GM18873 (cell line): ENCODE data around the gene WNT1.

ENCODE experiments used
- ATAC-seq: cut with Tn5 transposase; IDR thresholded peaks from one replicate; pipeline ENCODE4 v1.9.1; 2021; ENCODE audit warnings: mild to moderate bottlenecking, moderate library complexity, moderate number of reproducible peaks; ENCODE audit not compliant: unreplicated experiment, low FRiP score

Gene WNT1

DNA sequence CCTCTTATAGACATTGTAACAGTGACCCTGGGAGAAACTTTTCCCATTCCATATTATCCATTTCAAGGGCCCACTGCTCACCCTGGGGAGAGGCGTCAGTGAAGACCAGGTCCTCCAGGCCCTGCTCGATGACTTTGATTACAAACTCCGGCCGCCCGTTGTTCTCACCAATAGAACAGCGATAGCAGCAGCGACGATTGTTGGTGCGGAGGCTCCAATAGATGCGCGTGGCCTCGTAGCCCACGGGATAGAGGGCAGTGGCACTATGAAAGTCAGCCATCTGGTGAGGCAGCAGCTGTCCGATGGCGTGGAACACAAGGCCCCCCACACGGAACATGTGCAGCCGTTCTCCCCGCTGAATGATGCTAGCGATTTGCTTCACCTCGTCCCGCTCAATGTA lies 48.0 kb downstream of the WNT1 start:
- ATAC-seq, result no peak

- ATAC-seq, result no peak
Observed at GRCh38 chr12:49026678-49027480, 48.8 kb downstream of the WNT1 start.

DNA sequence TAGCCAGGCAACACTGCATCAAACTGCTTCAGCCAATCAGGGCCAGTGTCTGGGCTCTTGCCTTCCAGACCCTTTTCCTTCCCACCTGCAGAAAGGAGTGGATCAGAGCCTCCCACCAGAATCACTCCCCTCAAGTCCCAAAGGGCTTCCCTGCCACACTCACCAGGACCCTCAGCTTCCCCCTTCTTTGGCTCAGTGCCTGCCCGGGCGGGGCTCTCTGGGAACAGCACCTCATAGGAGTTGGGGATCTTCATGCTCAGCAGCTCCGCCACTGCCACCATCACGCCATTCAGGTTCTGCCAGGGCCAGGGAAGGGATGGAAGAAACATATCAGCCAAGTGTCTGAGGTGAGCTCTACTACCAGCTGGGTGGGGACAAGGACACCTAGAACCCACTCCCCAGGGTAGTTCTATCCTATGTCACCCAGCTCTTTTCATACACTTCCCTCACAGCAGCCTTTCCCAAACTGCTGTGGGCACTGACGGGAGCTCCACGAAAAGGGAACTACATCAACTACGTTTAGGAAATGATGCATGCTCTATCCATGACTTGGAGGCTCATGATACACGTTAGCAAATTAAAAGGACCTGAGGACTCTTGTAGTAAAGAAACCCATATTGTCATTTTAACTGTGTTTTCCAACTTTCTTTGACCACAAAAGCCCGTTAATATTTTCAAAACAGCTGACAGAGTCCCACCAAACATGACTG lies 49.9 kb downstream of the WNT1 start:
- no peak for ATAC-seq

GRCh38 chr12:49028666-49029275 lies 50.6 kb downstream of the WNT1 start:
- ATAC-seq, result no peak

- no peak for ATAC-seq
Observed at GRCh38 chr12:49030119-49030518, 52.0 kb downstream of the WNT1 start.

GRCh38 chr12:49030714-49031572 lies 52.8 kb downstream of the WNT1 start:
- ATAC-seq, result no peak

GRCh38 chr12:49031573-49032161 lies 53.5 kb downstream of the WNT1 start:
- ATAC-seq, result no peak
